ENCODE measurements around the gene DYRK2.

DYRK2 gene

GRCh38 chr12:67632005-67632404 is 16.5 kb upstream of the DYRK2 start:
- no peak for TF ChIP-seq CTCF (IDR thresholded peaks at IDR 0.05; ENCODE audit: extremely low read depth, missing control alignments)
- DNase-seq (ENCODE audit: low spot score): no peak

DNA sequence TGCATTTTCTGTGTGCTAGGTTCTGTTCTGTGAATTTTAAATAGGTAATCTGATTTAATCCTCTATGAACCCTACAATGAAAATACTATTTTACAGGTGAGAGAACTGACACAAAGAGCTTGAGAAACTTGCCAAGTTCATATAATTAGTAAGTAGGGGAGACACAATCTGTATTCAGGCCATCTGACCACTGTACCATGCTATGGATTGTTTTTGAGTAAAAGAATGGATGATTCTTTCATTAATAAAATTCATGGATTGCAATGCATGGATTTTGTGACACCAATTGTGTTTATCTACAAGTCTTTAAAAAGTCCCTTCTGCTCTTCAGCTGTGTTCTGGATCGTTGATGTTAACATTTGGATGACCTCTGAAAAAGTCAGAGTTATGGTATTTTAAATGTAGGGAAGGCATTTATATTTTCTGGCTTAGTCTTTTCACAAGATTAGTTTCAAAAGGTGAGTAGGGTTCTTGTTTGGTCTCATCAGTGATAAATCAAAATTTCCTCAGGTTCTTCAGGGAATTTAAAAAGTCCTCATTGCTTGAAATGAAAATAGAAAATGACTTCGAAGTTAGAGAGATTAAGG is 15.4 kb upstream of the DYRK2 start:
- DNase-seq (ENCODE audit: low spot score): no peak
- TF ChIP-seq CTCF (IDR thresholded peaks at IDR 0.05; ENCODE audit: extremely low read depth, missing control alignments): no peak

- TF ChIP-seq CTCF (IDR thresholded peaks at IDR 0.05; ENCODE audit: extremely low read depth, missing control alignments): no peak
- DNase-seq (ENCODE audit: low spot score): no peak
These were observed 14.8 kb upstream of the DYRK2 start for GRCh38 chr12:67633708-67634107.

DNA sequence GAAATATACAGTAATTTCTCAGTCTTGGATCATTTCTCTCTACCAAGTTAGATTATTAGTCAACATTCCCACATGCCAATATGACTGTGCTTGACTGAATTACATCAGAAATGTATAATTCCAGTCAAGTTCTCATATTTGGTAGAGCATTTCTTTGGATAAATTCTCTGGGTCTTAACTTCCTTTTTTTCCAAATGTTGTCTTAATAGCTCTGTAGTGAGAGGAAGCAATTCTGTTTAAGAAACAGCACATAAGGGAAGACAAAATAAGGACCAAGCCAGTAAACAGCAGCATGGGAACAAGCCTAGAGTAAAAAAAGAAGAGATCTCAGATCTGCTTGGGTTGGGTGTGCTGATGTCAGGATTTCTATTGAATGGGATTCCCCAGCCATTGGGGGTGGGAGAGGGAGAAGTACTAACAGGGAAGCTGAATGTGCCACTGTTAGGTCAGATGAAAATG is 14.2 kb upstream of the DYRK2 start:
- TF ChIP-seq CTCF (IDR thresholded peaks at IDR 0.05; ENCODE audit: extremely low read depth, missing control alignments): no peak

GRCh38 chr12:67637718-67638117 is 10.8 kb upstream of the DYRK2 start:
- TF ChIP-seq CTCF (IDR thresholded peaks at IDR 0.05; ENCODE audit: extremely low read depth, missing control alignments): no peak
- no peak for DNase-seq (ENCODE audit: low spot score)

More for the DNA sequence above, 14.2 kb upstream of the DYRK2 start:
- no peak for DNase-seq (ENCODE audit: low spot score)

DNA sequence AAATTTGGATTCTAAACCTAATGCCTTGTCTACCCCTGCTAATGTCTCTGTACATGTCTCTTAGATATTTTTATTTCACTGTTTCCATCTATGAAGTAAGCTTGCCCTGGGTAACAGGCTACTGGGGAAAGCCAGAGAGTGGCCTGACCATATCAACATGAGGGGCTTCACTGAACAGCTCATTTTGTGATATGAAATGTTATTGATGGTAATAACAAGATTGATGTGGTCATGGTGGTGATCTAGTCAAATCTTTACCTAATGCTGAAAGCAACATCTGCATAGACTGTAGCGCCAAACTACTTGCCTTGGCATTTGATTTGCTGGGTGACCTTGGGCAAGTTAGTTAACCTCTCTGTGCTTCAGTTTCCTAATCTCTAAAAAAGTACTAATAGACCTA is 9.9 kb upstream of the DYRK2 start:
- no peak for TF ChIP-seq CTCF (IDR thresholded peaks at IDR 0.05; ENCODE audit: extremely low read depth, missing control alignments)
- DNase-seq (ENCODE audit: low spot score): no peak

DNA sequence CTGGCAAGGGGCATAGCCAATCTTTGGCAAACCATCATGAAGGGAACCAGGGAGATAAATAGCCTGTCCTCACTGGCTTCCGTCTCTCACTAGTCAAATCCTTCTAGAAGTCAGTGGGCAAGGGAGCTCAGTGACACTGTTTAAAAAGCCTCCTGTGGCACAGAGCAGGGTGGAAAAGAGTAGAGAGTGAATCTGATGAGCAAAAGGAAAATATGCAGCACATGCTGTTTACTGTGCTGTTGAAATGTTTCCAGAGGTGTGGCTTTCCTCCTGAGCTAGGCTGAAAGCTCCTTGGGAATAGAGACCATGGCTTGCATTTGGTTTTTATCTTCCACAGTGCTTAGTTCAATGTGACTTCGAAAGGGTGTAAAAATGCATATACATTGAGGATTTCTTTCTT is 7.7 kb upstream of the DYRK2 start:
- DNase-seq (ENCODE audit: low spot score): no peak
- no peak for TF ChIP-seq CTCF (IDR thresholded peaks at IDR 0.05; ENCODE audit: extremely low read depth, missing control alignments)

All from GM20000 (cell line).